Dendritic cell treated with granulocyte-macrophage colony-stimulating factor and Interleukin-4, amounts not matched to agents 40 ng/mL and 50 ng/mL, for 4 days (primary cell): ENCODE measurements around the gene MLKL.

ENCODE experiments used
- H3K27ac Mint-ChIP-seq: one replicate; pipeline ENCODE4 v1.8.0; 2022; ENCODE audit warnings: mild to moderate bottlenecking, mixed read lengths
- H3K27me3 Mint-ChIP-seq: one replicate; pipeline ENCODE4 v1.8.0; 2022; ENCODE audit warnings: mild to moderate bottlenecking, mixed read lengths
- H3K36me3 Mint-ChIP-seq: one replicate; pipeline ENCODE4 v1.8.0; 2022; ENCODE audit warnings: low read depth, mixed read lengths
- H3K4me1 Mint-ChIP-seq: one replicate; pipeline ENCODE4 v1.8.0; 2022; ENCODE audit warnings: low read depth, mixed read lengths
- H3K4me3 Mint-ChIP-seq: one replicate; pipeline ENCODE4 v1.8.0; 2022; ENCODE audit warnings: mild to moderate bottlenecking, moderate library complexity, mixed read lengths
- H3K9me3 Mint-ChIP-seq: one replicate; pipeline ENCODE4 v1.8.0; 2022; ENCODE audit warnings: mixed read lengths
- intact Hi-C: fragments of 100-400 bp; cut with micrococcal nuclease; formaldehyde crosslinking; loops from one replicate; pipeline ENCODE4 v1.15.0; 2022

MLKL gene

GRCh38 chr16:74633686-74634085 lies 67.0 kb downstream of the MLKL start:
- Mint-ChIP-seq H3K27me3 (no peaks in the 10 kb centered on the region), H3K9me3 (no peaks in the 10 kb centered on the region), H3K36me3 (peaks cover 96% of the 10 kb centered on the region), H3K4me3 (no peak overlapping the region), H3K27ac (no peak overlapping the region), H3K4me1 (no peaks in the 10 kb centered on the region)
- intact Hi-C loops, result no loop called here

- peaks cover 100% of the 10 kb centered on the region for H3K36me3 Mint-ChIP-seq
- H3K4me1 Mint-ChIP-seq, result no peaks in the 10 kb centered on the region
- intact Hi-C loops, result no loop called here
- H3K4me3 Mint-ChIP-seq, result no peak overlapping the region
- H3K27ac Mint-ChIP-seq, result no peak overlapping the region
- H3K27me3 Mint-ChIP-seq, result no peaks in the 10 kb centered on the region
- no peaks in the 10 kb centered on the region for H3K9me3 Mint-ChIP-seq
Measured at GRCh38 chr16:74627506-74628220, 73.0 kb downstream of the MLKL start.

- Mint-ChIP-seq H3K9me3 (no peaks in the 10 kb centered on the region), H3K4me3 (no peak overlapping the region), H3K4me1 (no peaks in the 10 kb centered on the region), H3K27ac (no peak overlapping the region), H3K36me3 (peaks cover 100% of the 10 kb centered on the region), H3K27me3 (no peaks in the 10 kb centered on the region)
- intact Hi-C loops, result no loop called here
Measured at GRCh38 chr16:74626741-74627416, 73.8 kb downstream of the MLKL start.

GRCh38 chr16:74625500-74626350 lies 74.9 kb downstream of the MLKL start:
- H3K9me3 Mint-ChIP-seq, result no peaks in the 10 kb centered on the region
- H3K27ac Mint-ChIP-seq, result no peak overlapping the region
- no peak overlapping the region for H3K4me3 Mint-ChIP-seq
- no peaks in the 10 kb centered on the region for H3K27me3 Mint-ChIP-seq
- intact Hi-C loops, result no loop called here
- no peaks in the 10 kb centered on the region for H3K4me1 Mint-ChIP-seq
- peaks cover 100% of the 10 kb centered on the region for H3K36me3 Mint-ChIP-seq

- Mint-ChIP-seq H3K27ac (no peak overlapping the region), H3K36me3 (peaks cover 98% of the 10 kb centered on the region), H3K4me3 (no peak overlapping the region), H3K27me3 (no peaks in the 10 kb centered on the region), H3K4me1 (no peaks in the 10 kb centered on the region), H3K9me3 (no peaks in the 10 kb centered on the region)
- intact Hi-C loops, result loop anchor here (5.0 kb wide), 1 partner anchor 127 kb away; no protein-coding TSS in a partner anchor
Measured at GRCh38 chr16:74623839-74624235, 76.8 kb downstream of the MLKL start.

GRCh38 chr16:74623214-74623838 lies 77.3 kb downstream of the MLKL start:
- Mint-ChIP-seq H3K27me3 (no peaks in the 10 kb centered on the region), H3K27ac (no peak overlapping the region), H3K4me1 (no peaks in the 10 kb centered on the region), H3K36me3 (peaks cover 96% of the 10 kb centered on the region), H3K9me3 (no peaks in the 10 kb centered on the region), H3K4me3 (no peak overlapping the region)
- intact Hi-C loops, result loop anchor here (5.0 kb wide), 1 partner anchor 126 kb away; no protein-coding TSS in a partner anchor

- intact Hi-C loops, result loop anchor here (5.0 kb wide), 1 partner anchor 125 kb away; no protein-coding TSS in a partner anchor
- Mint-ChIP-seq H3K36me3 (peaks cover 89% of the 10 kb centered on the region), H3K27me3 (no peaks in the 10 kb centered on the region), H3K4me3 (no peak overlapping the region), H3K27ac (no peak overlapping the region), H3K4me1 (no peaks in the 10 kb centered on the region), H3K9me3 (no peaks in the 10 kb centered on the region)
Measured at GRCh38 chr16:74622005-74622404, 78.7 kb downstream of the MLKL start.
